Measurements from ENCODE around the gene NUP214.

DNA sequence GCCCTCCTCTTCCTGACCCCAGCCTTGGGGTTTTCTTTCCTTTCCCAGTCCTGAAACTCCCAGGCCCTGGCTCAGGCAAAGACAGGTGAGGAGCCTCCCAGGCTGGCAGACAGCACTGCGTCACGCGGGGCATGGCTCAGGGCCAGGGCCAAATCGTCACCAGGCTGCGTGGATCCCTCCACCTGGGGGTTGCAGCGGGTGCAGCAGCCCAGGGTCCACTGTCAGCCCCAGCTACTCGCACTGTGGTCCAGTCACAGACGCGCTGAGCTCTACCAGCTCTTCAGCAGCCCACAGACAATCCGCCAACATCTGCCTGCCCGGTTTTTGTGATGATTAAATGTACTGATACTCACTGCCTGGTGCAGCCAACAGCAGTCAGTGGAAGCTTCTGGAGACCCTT is 138.8 kb downstream of the NUP214 start:
- TF ChIP-seq POLR2AphosphoS5 (IDR thresholded peaks at IDR 0.05; ENCODE audit: low read depth, low read length) = no peak
- no peak for TF ChIP-seq TAF1 (IDR thresholded peaks at IDR 0.05; ENCODE audit: low read depth, low read length)
- TF ChIP-seq POLR2A (IDR thresholded peaks at IDR 0.05; ENCODE audit: low read depth, low read length) = no peak
- TF ChIP-seq SPI1 (IDR thresholded peaks at IDR 0.05; ENCODE audit: low read depth, low read length) = no peak
